GM12891 (cell line): ENCODE measurements around the gene GMDS.

Experiments
- POLR2A ChIP-seq: IDR thresholded peaks from 2 replicates; pipeline ENCODE4 v1.6.1; 2011; ENCODE audit warnings: low read depth, low read length, control low read depth
- POLR2AphosphoS5 ChIP-seq: IDR thresholded peaks from 2 replicates; pipeline ENCODE4 v1.6.1; 2011; ENCODE audit warnings: low read depth, low read length, control low read depth
- POU2F2 ChIP-seq: IDR thresholded peaks from 2 replicates; pipeline ENCODE4 v1.6.1; 2011; ENCODE audit warnings: low read depth, mild to moderate bottlenecking, control low read depth, low read length, moderate library complexity
- SPI1 ChIP-seq: IDR thresholded peaks from 2 replicates; pipeline ENCODE4 v1.6.1; 2011; ENCODE audit warnings: low read depth, low read length, control low read depth
- TAF1 ChIP-seq: IDR thresholded peaks from 2 replicates; pipeline ENCODE4 v1.6.1; 2011; ENCODE audit warnings: low read depth, low read length, control low read depth

DNA sequence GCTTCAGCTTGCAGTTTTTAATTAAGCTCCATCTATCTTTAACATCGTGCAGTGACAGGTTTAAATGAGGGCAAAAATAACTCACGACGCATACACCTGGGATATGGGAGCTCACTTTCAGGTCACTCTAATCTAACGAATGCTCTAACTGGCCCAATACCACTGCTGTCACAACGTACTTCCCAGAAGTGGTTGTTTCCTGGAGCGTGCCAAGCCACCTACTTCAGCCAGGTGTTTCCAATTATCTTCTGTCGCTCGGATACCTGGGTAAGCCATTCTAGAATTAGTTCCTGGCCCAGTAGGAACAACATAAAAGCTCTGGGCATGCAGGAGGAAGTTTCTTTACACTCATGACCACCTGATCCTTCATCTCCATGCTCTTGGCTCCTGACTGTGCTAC lies 488.3 kb downstream of the GMDS start:
- TF ChIP-seq POLR2A (no peak), POLR2AphosphoS5 (no peak), TAF1 (no peak), POU2F2 (no peak), SPI1 (no peak)
